Measurements from ENCODE around the gene CA12.

Gene CA12

DNA sequence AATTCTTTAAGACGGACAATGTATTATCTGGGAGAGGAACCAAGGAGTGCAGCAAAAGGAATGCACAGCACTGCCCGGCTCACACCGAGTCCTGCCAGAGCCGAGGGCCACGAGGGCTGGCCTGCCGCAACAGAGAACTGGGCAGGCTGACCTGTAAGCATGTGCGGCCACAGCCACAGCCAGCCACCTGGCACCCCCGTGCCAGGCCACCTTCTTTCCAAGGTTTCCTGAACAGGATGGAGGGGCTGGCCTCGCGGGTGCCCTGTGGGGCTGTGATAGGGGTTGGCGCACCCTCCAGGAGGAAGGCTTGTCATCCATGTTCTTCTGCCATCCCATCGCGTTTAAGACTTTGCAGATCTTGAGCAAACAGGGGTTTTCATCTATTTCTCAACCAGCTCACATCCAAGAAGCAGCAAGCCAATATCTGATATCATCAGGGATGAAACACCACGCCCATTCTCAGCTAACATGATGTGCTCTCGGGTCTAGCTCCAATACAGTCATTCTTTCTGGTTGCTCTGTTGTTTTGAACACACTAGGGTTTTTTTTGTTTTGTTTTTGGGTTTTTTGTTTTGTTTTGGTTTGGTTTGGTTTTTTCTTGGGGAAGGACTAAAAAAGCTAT, 10.2 kb downstream of the CA12 start:
- TF ChIP-seq, protein P1, sequence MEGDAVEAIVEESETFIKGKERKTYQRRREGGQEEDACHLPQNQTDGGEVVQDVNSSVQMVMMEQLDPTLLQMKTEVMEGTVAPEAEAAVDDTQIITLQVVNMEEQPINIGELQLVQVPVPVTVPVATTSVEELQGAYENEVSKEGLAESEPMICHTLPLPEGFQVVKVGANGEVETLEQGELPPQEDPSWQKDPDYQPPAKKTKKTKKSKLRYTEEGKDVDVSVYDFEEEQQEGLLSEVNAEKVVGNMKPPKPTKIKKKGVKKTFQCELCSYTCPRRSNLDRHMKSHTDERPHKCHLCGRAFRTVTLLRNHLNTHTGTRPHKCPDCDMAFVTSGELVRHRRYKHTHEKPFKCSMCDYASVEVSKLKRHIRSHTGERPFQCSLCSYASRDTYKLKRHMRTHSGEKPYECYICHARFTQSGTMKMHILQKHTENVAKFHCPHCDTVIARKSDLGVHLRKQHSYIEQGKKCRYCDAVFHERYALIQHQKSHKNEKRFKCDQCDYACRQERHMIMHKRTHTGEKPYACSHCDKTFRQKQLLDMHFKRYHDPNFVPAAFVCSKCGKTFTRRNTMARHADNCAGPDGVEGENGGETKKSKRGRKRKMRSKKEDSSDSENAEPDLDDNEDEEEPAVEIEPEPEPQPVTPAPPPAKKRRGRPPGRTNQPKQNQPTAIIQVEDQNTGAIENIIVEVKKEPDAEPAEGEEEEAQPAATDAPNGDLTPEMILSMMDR (IDR thresholded peaks at IDR 0.05; ENCODE audit: low read depth, low read length, missing control alignments): no peak
- no peak overlapping the region for H3K4me3 ChIP-seq (ENCODE audit: low read depth, low read length)
- no peak for DNase-seq (ENCODE audit: low read depth)

DNA sequence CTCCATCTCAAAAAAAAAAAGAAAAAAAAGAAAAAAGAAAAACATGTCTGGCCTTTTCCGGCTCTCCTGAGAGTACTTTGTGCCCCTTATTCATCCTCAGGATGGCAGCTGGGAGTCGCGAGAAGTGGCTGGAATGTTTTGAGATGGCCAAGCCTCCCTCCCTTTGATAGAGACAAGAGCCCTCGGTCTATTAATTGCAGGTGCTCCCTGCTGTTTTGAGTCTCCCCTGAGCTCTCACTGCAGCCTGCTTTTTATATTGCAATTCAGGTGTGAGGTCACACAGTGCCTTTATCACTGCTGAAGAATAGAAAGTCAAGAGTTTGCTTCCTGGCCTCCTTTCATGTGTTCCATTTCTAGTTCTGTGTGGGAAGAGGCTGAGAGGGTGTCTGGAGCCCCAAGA, 10.9 kb downstream of the CA12 start:
- DNase-seq (ENCODE audit: low read depth): no peak
- TF ChIP-seq, protein P1 (IDR thresholded peaks at IDR 0.05; ENCODE audit: low read depth, low read length, missing control alignments): no peak
- H3K4me3 ChIP-seq (ENCODE audit: low read depth, low read length): no peak overlapping the region

DNA sequence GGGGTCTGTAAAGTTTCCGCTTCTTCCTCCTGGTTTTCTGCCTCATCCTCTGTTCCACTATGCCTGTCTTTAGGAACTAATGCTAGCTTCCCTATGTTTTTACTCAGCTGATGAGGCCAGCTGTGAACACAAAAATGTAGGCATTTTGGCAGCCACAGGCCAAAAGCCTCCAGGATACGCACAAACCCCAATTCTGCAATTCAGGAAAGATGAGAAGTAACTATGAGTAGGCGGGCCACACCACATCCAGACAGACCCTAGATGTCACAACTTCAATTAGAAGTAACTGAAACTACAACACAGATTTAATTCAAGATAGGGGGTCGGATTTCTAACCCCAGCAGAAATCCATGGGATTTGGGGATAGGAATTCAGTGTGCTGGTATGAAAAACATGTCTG, 11.9 kb downstream of the CA12 start:
- no peak overlapping the region for H3K4me3 ChIP-seq (ENCODE audit: low read depth, low read length)
- no peak for DNase-seq (ENCODE audit: low read depth)
- TF ChIP-seq, protein P1 (IDR thresholded peaks at IDR 0.05; ENCODE audit: low read depth, low read length, missing control alignments): no peak

DNA sequence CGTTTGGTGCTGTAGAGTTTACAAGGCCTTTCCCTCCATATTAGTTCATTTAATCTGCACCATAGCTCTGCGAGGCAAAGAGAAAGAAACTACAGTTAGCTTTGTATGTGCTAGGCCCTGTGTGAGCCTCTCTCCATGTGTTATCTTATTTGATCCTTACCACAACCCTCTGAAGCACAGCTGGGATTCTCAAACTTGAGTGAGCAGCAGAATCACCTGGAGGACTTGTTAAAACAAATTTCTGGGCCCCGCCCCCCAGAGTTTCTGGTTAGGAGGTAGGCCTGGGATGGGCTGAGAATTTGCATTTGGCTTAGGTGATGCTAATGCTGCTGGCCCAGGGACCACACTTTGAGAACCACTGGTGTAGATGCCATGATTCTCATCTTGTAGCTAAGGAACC, 12.3 kb downstream of the CA12 start:
- H3K4me3 ChIP-seq (ENCODE audit: low read depth, low read length): no peak overlapping the region
- DNase-seq (ENCODE audit: low read depth): no peak
- TF ChIP-seq, protein P1 (IDR thresholded peaks at IDR 0.05; ENCODE audit: low read depth, low read length, missing control alignments): no peak

DNA sequence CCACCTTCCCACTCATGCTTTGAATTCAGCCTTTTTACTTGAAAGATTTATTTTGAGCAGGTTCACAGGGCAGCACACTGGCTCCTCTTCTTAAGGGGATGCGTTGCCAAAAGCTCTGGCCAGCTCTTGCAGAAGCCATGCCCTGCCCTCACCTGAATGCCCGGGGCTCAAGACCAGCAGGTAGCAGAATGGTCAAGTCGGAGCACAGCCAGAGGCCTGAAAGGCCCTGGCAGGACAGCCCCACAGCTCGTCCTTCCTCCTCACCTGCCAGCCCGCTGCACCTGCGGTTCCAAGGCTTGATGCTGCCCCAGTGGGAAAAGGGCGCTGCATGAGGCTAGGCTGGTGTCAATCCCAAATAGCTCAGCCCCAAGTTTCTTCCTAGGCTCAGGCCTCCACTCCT, 13.1 kb downstream of the CA12 start:
- TF ChIP-seq, protein P1 (IDR thresholded peaks at IDR 0.05; ENCODE audit: low read depth, low read length, missing control alignments): no peak
- DNase-seq (ENCODE audit: low read depth): no peak
- H3K4me3 ChIP-seq (ENCODE audit: low read depth, low read length): no peak overlapping the region

DNA sequence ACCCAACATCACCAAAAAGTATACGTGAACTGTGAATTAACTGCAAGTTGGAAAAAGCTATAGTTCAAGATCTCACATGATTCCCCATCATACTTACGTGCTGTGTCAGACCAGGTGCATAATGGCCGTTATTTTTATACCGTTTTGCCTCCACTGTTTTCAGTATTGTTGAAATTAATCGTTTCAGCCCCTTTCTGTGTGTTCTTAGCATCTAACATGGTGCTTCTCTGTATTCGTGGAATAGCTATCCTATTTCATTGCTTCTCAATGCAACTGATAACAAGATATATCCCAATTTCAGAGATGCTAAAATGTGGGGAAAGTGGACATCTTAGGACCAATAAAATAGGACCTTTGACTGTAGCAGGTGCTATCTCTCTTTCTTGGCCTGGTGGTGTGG, 13.7 kb downstream of the CA12 start:
- TF ChIP-seq, protein P1 (IDR thresholded peaks at IDR 0.05; ENCODE audit: low read depth, low read length, missing control alignments): no peak

DNA sequence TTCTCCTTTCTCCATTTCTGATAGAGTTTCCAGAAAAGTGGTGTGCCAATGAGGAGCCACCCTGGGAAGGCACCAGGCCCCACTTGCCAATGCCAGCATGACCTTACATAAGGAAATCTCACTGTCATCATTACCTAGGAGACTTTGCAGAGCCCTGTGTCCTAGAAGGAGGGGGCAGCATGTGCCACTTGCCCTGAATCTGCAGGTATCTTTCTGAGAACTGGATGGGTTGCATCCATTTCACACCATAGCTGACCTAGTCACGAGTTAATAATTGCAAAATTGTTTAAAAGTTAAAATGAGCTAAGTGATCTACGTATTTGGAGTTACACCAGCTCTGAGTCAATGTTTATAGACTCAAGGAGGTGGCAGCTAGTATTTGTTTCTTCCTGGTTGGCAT, 14.3 kb downstream of the CA12 start:
- TF ChIP-seq, protein P1 (IDR thresholded peaks at IDR 0.05; ENCODE audit: low read depth, low read length, missing control alignments): no peak
- DNase-seq (ENCODE audit: low read depth): no peak
- no peak overlapping the region for H3K4me3 ChIP-seq (ENCODE audit: low read depth, low read length)

More for the DNA sequence above, 13.7 kb downstream of the CA12 start:
- H3K4me3 ChIP-seq (ENCODE audit: low read depth, low read length): no peak overlapping the region
- DNase-seq (ENCODE audit: low read depth): no peak

All from GM12864 (cell line).